Loucy (cell line): ENCODE results near the gene KIF11.

Experiments used
- H2AFZ ChIP-seq: fragments of 200-600 bp; sonication (generic); 2 replicates; pipeline ENCODE4 v1.6.0; 2016; ENCODE audit warnings: antibody characterized with exemption, mild to moderate bottlenecking, low read length, moderate library complexity
- H3F3A ChIP-seq: fragments of 200-600 bp; 2 replicates; pipeline ENCODE4 v1.6.0; 2016; ENCODE audit warnings: antibody characterized with exemption, low read depth, mild to moderate bottlenecking
- H3K27me3 ChIP-seq: fragments of 200-600 bp; sonication (generic); 2 replicates; pipeline ENCODE4 v1.6.1; 2014; ENCODE audit warnings: low read length, mild to moderate bottlenecking; ENCODE audit not compliant: insufficient read depth, poor library complexity, severe bottlenecking
- H3K36me3 ChIP-seq: fragments of 200-600 bp; sonication (generic); 2 replicates; pipeline ENCODE4 v1.6.1; 2016; ENCODE audit warnings: low read length; ENCODE audit not compliant: insufficient read depth
- H3K4me1 ChIP-seq: fragments of 200-600 bp; sonication (generic); 2 replicates; pipeline ENCODE4 v1.5.1; 2014; ENCODE audit warnings: low read length, mild to moderate bottlenecking; ENCODE audit not compliant: insufficient read depth, poor library complexity, severe bottlenecking
- H3K4me2 ChIP-seq: fragments of 200-600 bp; sonication (generic); 2 replicates; pipeline ENCODE4 v1.6.0; 2014; ENCODE audit warnings: antibody characterized with exemption, low read length, low read depth, mild to moderate bottlenecking; ENCODE audit not compliant: poor library complexity, severe bottlenecking
- H3K4me3 ChIP-seq: fragments of 200-600 bp; sonication (generic); 2 replicates; pipeline ENCODE4 v1.5.1; 2014; ENCODE audit warnings: low read length, mild to moderate bottlenecking, mixed read lengths; ENCODE audit not compliant: poor library complexity, severe bottlenecking
- H3K79me2 ChIP-seq: fragments of 200-600 bp; sonication (generic); 2 replicates; pipeline ENCODE4 v1.6.1; 2014; ENCODE audit warnings: low read length; ENCODE audit not compliant: insufficient read depth
- H3K9ac ChIP-seq: fragments of 200-600 bp; sonication (generic); 2 replicates; pipeline ENCODE4 v1.6.0; 2014; ENCODE audit warnings: mild to moderate bottlenecking, low read depth, low read length, moderate library complexity; ENCODE audit not compliant: poor library complexity, severe bottlenecking
- H3K9me2 ChIP-seq: fragments of 200-600 bp; sonication (generic); replicated peaks from 2 replicates; pipeline ENCODE4 v1.6.1; 2016; ENCODE audit warnings: low read depth, low read length, mixed read lengths
- H3K9me3 ChIP-seq: fragments of 200-600 bp; sonication (generic); 2 replicates; pipeline ENCODE4 v1.6.1; 2014; ENCODE audit warnings: mild to moderate bottlenecking, antibody characterized with exemption, low read length, low read depth; ENCODE audit not compliant: insufficient read depth
- H4K20me1 ChIP-seq: fragments of 200-600 bp; sonication (generic); 2 replicates; pipeline ENCODE4 v1.6.0; 2014; ENCODE audit warnings: antibody characterized with exemption, low read length, mild to moderate bottlenecking; ENCODE audit not compliant: insufficient read depth, poor library complexity, severe bottlenecking
- CTCF ChIP-seq: fragments of 200-600 bp; sonication (generic); conservative IDR thresholded peaks from 2 replicates; pipeline ENCODE4 v1.5.1; 2014; ENCODE audit warnings: mild to moderate bottlenecking, antibody characterized with exemption, low read length
- EZH2phosphoT487 ChIP-seq: fragments of 200-600 bp; IDR thresholded peaks from 2 replicates; pipeline ENCODE4 v1.6.1; 2018; ENCODE audit warnings: antibody characterized with exemption, mild to moderate bottlenecking, moderate library complexity, borderline replicate concordance

The KIF11 gene

GRCh38 chr10:92678206-92678605 is 85.3 kb downstream of the KIF11 start:
- Histone ChIP-seq H3K27me3 (no peaks in the 10 kb centered on the region), H3K9me2 (no peaks in the 10 kb centered on the region), H3K36me3 (no peaks in the 10 kb centered on the region), H4K20me1 (no peaks in the 10 kb centered on the region), H3K79me2 (no peaks in the 10 kb centered on the region), H3F3A (no peaks in the 10 kb centered on the region), H3K9me3 (no peaks in the 10 kb centered on the region), H3K9ac (no peak overlapping the region), H3K4me3 (no peak overlapping the region), H2AFZ (no peak overlapping the region), H3K4me1 (no peaks in the 10 kb centered on the region), H3K4me2 (no peak overlapping the region)
- TF ChIP-seq EZH2phosphoT487 (no peak), CTCF (no peak)

GRCh38 chr10:92681306-92681834 is 88.4 kb downstream of the KIF11 start:
- H3K4me1 ChIP-seq: no peaks in the 10 kb centered on the region
- no peak overlapping the region for H2AFZ ChIP-seq
- no peaks in the 10 kb centered on the region for H3K9me3 ChIP-seq
- H3K79me2 ChIP-seq: no peaks in the 10 kb centered on the region
- H3K36me3 ChIP-seq: no peaks in the 10 kb centered on the region
- H3K9ac ChIP-seq: no peak overlapping the region
- H3K27me3 ChIP-seq: no peaks in the 10 kb centered on the region
- no peak overlapping the region for H3K4me3 ChIP-seq
- no peak overlapping the region for H3K4me2 ChIP-seq
- no peaks in the 10 kb centered on the region for H4K20me1 ChIP-seq
- H3K9me2 ChIP-seq: no peaks in the 10 kb centered on the region
- no peaks in the 10 kb centered on the region for H3F3A ChIP-seq
- no peak for TF ChIP-seq EZH2phosphoT487
- no peak for TF ChIP-seq CTCF

- H4K20me1 ChIP-seq: peaks cover 28% of the 10 kb centered on the region
- H3K9ac ChIP-seq: peak overlapping the region; percentile 82
- TF ChIP-seq CTCF: no peak
- no peak for TF ChIP-seq EZH2phosphoT487
- peaks cover 48% of the 10 kb centered on the region for H3K79me2 ChIP-seq
- H3K9me2 ChIP-seq: no peaks in the 10 kb centered on the region
- H3K4me3 ChIP-seq: peak overlapping the region; percentile 85
- H3K9me3 ChIP-seq: no peaks in the 10 kb centered on the region
- peak overlapping the region; percentile 76; the same call in 1 of the 2 replicates for H2AFZ ChIP-seq
- peaks cover 25% of the 10 kb centered on the region for H3K4me1 ChIP-seq
- H3K36me3 ChIP-seq: peaks cover 19% of the 10 kb centered on the region
- peak overlapping the region; percentile 83 for H3K4me2 ChIP-seq
- peaks cover 18% of the 10 kb centered on the region for H3K27me3 ChIP-seq
- H3F3A ChIP-seq: peaks cover 12% of the 10 kb centered on the region
Observed at GRCh38 chr10:92688573-92688926, 95.6 kb downstream of the KIF11 start.
